ENCODE data around the gene ERGIC1. TPM values are rescaled to one million over a fixed set of nuclear protein-coding genes. Genes with fewer than 3 reads are reported as not detected.
"Not testable (repeated sequence)": the region's sequence is repeated elsewhere in the genome, so short reads cannot be mapped to it uniquely, and the experiment has no call there.

ERGIC1 gene
- 10 to 100 TPM; 30.9 to 34.7 TPM for total RNA-seq

GRCh38 chr5:172833686-172834414 lies at the start of gene ERGIC1:
TSS of gene ERGIC1 (plus strand) at chr5:172834251. CDS start at chr5:172834414, 163 bp downstream.
- Mint-ChIP-seq H3K4me3 (peak within 1 kb of the TSS; percentile 77), H3K27ac (peak within 1 kb of the TSS; percentile 78), H3K27me3 (no peaks in the 10 kb centered on the region), H3K36me3 (no peaks in the 10 kb centered on the region), H3K4me1 (peaks cover 47% of the 10 kb centered on the region), H3K9me3 (ENCODE audit: low read depth) (no peaks in the 10 kb centered on the region)
- ATAC-seq = peak; percentile 98
- peak; percentile 82 for DNase-seq
- CTCF ChIA-PET = no interaction called here

GRCh38 chr5:172785429-172786088 lies 48.5 kb upstream of the ERGIC1 start:
- Mint-ChIP-seq H3K4me1 (peaks cover 3% of the 10 kb centered on the region), H3K27me3 (no peaks in the 10 kb centered on the region), H3K27ac (no peak overlapping the region), H3K9me3 (ENCODE audit: low read depth) (no peaks in the 10 kb centered on the region), H3K4me3 (no peak overlapping the region), H3K36me3 (no peaks in the 10 kb centered on the region)
- CTCF ChIA-PET = interaction anchor here (1.6 kb wide), 1 partner anchor 14 kb away, joined by 3 read pairs; no protein-coding TSS in a partner anchor
- DNase-seq = no peak
- no peak for ATAC-seq

- Mint-ChIP-seq H3K4me3 (no peak overlapping the region), H3K4me1 (no peaks in the 10 kb centered on the region), H3K9me3 (ENCODE audit: low read depth) (no peaks in the 10 kb centered on the region), H3K27me3 (no peaks in the 10 kb centered on the region), H3K36me3 (no peaks in the 10 kb centered on the region), H3K27ac (no peak overlapping the region)
- DNase-seq (no peak), ATAC-seq (no peak)
- CTCF ChIA-PET = interaction anchor here (1.0 to 1.6 kb wide), 2 partner anchors 14 to 15 kb away, joined by 3 read pairs; no protein-coding TSS in a partner anchor
These were observed 47.2 kb upstream of the ERGIC1 start for GRCh38 chr5:172786736-172787462.

- CTCF ChIA-PET = interaction anchor here (1.0 kb wide), 1 partner anchor 15 kb away, joined by 3 read pairs; no protein-coding TSS in a partner anchor
- H3K27ac Mint-ChIP-seq = not testable (repeated sequence)
These were observed 46.5 kb upstream of the ERGIC1 start for GRCh38 chr5:172787538-172787937.

GRCh38 chr5:172788771-172789686 lies 45.0 kb upstream of the ERGIC1 start:
- Mint-ChIP-seq H3K9me3 (ENCODE audit: low read depth) (no peaks in the 10 kb centered on the region), H3K36me3 (no peaks in the 10 kb centered on the region), H3K4me3 (no peak overlapping the region), H3K4me1 (no peaks in the 10 kb centered on the region), H3K27ac (no peak overlapping the region), H3K27me3 (no peaks in the 10 kb centered on the region)
- no peak for DNase-seq
- ATAC-seq = peak; percentile 52
- CTCF ChIA-PET = interaction anchor here (0.9 to 1.7 kb wide), 3 partner anchors 9 to 74 kb away, joined by 3 to 7 read pairs (median 3); no protein-coding TSS in a partner anchor

More at GRCh38 chr5:172787538-172787937, 46.5 kb upstream of the ERGIC1 start:
- not testable (repeated sequence) for H3K4me1 Mint-ChIP-seq; ATAC-seq; H3K9me3 Mint-ChIP-seq (ENCODE audit: low read depth); H3K36me3 Mint-ChIP-seq; DNase-seq; H3K4me3 Mint-ChIP-seq; H3K27me3 Mint-ChIP-seq

- H3K27ac Mint-ChIP-seq = no peak overlapping the region
- peaks cover 5% of the 10 kb centered on the region for H3K4me1 Mint-ChIP-seq
- H3K27me3 Mint-ChIP-seq = no peaks in the 10 kb centered on the region
- H3K4me3 Mint-ChIP-seq = no peak overlapping the region
- ATAC-seq = no peak
- H3K9me3 Mint-ChIP-seq (ENCODE audit: low read depth) = no peaks in the 10 kb centered on the region
- CTCF ChIA-PET = interaction anchor here (1.7 kb wide), 2 partner anchors 17 to 75 kb away, joined by 3 to 7 read pairs; no protein-coding TSS in a partner anchor
- no peak for DNase-seq
- H3K36me3 Mint-ChIP-seq = no peaks in the 10 kb centered on the region
These were observed 44.2 kb upstream of the ERGIC1 start for GRCh38 chr5:172789687-172790495.

- ATAC-seq = no peak
- CTCF ChIA-PET = interaction anchor here (0.8 to 1.7 kb wide), 5 partner anchors 9 to 76 kb away, joined by 3 to 7 read pairs (median 3); no protein-coding TSS in a partner anchor
- Mint-ChIP-seq H3K4me1 (peaks cover 5% of the 10 kb centered on the region), H3K27me3 (no peaks in the 10 kb centered on the region), H3K4me3 (no peak overlapping the region), H3K27ac (no peak overlapping the region), H3K36me3 (no peaks in the 10 kb centered on the region), H3K9me3 (ENCODE audit: low read depth) (no peaks in the 10 kb centered on the region)
- DNase-seq = no peak
These were observed 43.6 kb upstream of the ERGIC1 start for GRCh38 chr5:172790496-172790889.

- CTCF ChIA-PET = interaction anchor here (0.8 to 1.7 kb wide), 4 partner anchors 8 to 77 kb away, joined by 3 to 4 read pairs (median 3); no protein-coding TSS in a partner anchor
- peaks cover 5% of the 10 kb centered on the region for H3K4me1 Mint-ChIP-seq
These were observed 42.8 kb upstream of the ERGIC1 start for GRCh38 chr5:172791286-172791685.

GRCh38 chr5:172791726-172792445 lies 42.2 kb upstream of the ERGIC1 start:
- ATAC-seq (no peak), DNase-seq (no peak)
- no peak overlapping the region for H3K27ac Mint-ChIP-seq
- CTCF ChIA-PET = interaction anchor here (1.5 to 1.7 kb wide), 2 partner anchors 20 to 77 kb away, joined by 3 to 4 read pairs; no protein-coding TSS in a partner anchor
- no peaks in the 10 kb centered on the region for H3K9me3 Mint-ChIP-seq (ENCODE audit: low read depth)
- H3K36me3 Mint-ChIP-seq = no peaks in the 10 kb centered on the region
- H3K4me1 Mint-ChIP-seq = peaks cover 5% of the 10 kb centered on the region
- H3K27me3 Mint-ChIP-seq = no peaks in the 10 kb centered on the region
- H3K4me3 Mint-ChIP-seq = no peak overlapping the region

More at GRCh38 chr5:172791286-172791685, 42.8 kb upstream of the ERGIC1 start:
- ATAC-seq = no peak
- no peak overlapping the region for H3K27ac Mint-ChIP-seq
- no peaks in the 10 kb centered on the region for H3K27me3 Mint-ChIP-seq
- no peaks in the 10 kb centered on the region for H3K9me3 Mint-ChIP-seq (ENCODE audit: low read depth)
- H3K4me3 Mint-ChIP-seq = no peak overlapping the region
- no peak for DNase-seq
- no peaks in the 10 kb centered on the region for H3K36me3 Mint-ChIP-seq

GRCh38 chr5:172792701-172793570 lies 41.1 kb upstream of the ERGIC1 start:
- no peak for ATAC-seq
- Mint-ChIP-seq H3K27ac (no peak overlapping the region), H3K9me3 (ENCODE audit: low read depth) (no peaks in the 10 kb centered on the region), H3K4me3 (no peak overlapping the region), H3K4me1 (peaks cover 8% of the 10 kb centered on the region), H3K27me3 (no peaks in the 10 kb centered on the region), H3K36me3 (no peaks in the 10 kb centered on the region)
- no peak for DNase-seq
- CTCF ChIA-PET = interaction anchor here (1.7 kb wide), 1 partner anchor 9 kb away, joined by 5 read pairs; no protein-coding TSS in a partner anchor

Measured in activated CD8-positive, alpha-beta memory T cell treated with anti-CD3 and anti-CD28 coated beads, Interleukin-2, amount 10 ng/mL, durations not matched to agents 7 days and 5 days (primary cell).